Stimulated activated CD4-positive, alpha-beta T cell treated with anti-CD3 and anti-CD28 coated beads, Interleukin-12 subunit alpha, Interleukin-12 subunit beta, amount 100 ng/mL, for 48 hours (primary cell): Measurements from ENCODE around the gene CHTF18.

Source experiments
- DNase-seq, 3 donors: peaks; one replicate each; pipeline ENCODE4 v3.0.0-alpha.2; 2020; ENCODE audit warnings: low read depth in 2 of 3, low spot score in 1 of 3

CHTF18 gene

GRCh38 chr16:792221-792995, 4.0 kb downstream of the CHTF18 start:
- DNase-seq, result no peak

DNA sequence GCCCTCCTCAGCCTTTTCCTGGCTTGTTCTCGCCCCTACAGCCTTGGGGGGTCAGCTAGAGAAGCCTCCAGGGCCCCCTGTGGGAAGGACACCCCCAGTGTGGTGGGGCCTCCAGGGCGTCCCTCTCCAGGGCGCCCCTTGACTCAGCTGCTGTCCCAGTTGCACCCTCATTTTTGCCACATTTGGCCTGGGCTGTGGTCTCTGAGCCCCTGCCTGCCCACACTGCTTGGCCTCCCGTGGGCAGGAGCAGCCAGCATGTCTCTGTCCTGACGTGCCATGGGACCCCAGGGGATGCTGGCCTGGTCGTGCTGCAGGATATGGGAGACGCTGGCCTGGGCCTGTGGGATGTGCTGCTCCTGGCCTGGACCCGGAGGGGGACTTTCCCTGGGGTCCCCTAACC, 5.0 kb downstream of the CHTF18 start:
- no peak for DNase-seq

GRCh38 chr16:794091-794822, 5.8 kb downstream of the CHTF18 start:
- DNase-seq, result no peak

DNA sequence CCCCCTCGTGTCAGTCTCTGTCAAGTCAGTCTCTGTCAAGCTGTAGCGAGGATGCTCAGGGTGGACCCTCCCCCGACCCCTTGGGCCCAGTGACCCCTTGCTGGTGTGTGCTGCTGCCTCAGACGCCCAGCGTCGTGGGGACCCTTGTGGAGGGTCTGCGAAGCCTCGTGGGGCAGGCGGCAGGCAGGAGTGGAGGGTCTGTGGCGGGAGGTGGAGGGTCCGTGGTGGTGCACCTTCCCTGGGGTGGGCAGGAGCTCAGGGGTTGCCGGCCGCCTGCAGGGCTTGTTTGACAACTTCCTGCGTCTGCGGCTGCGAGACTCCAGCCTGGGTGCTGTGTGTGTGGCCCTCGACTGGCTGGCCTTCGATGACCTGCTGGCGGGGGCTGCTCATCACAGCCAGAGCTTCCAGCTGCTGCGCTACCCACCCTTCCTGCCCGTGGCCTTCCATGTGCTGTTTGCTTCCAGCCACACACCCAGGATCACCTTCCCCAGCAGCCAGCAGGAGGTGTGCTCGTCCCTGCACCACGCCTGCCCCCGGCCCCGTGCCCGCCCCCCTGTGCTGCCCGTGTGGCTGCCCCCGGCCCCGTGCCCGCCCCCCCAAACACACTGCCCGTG, 6.5 kb downstream of the CHTF18 start:
- no peak for DNase-seq

DNA sequence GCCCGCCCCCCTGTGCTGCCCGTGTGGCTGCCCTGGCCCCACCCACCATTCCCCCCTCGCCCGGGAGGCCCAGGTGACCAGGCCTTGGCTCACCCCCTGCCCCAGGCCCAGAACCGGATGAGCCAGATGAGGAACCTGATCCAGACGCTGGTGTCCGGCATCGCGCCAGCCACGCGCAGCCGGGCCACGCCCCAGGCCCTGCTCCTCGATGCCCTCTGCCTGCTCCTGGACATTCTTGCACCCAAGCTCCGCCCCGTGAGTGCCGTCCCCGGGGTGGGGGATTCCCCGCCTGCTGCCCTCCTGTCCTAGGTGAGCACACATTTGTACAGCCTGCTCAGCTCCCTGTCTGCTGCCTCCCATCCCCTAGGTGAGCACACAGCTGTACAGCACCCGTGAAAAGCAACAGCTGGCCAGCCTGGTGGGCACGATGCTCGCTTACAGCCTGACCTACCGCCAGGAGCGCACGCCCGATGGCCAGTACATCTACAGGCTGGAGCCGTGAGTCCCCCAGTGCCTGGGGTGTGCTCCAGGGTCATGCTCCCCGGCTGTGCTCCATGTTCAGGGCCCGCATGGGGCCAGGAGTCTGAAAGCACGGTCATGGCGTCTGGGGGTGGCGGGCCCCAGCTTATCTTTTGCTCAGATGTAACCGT, 7.3 kb downstream of the CHTF18 start:
- no peak for DNase-seq

GRCh38 chr16:796296-797119, 8.1 kb downstream of the CHTF18 start:
- no peak for DNase-seq

GRCh38 chr16:797120-797420, 8.7 kb downstream of the CHTF18 start:
- DNase-seq, result peak in 2 of 3 donors; percentile 15 to 27

DNA sequence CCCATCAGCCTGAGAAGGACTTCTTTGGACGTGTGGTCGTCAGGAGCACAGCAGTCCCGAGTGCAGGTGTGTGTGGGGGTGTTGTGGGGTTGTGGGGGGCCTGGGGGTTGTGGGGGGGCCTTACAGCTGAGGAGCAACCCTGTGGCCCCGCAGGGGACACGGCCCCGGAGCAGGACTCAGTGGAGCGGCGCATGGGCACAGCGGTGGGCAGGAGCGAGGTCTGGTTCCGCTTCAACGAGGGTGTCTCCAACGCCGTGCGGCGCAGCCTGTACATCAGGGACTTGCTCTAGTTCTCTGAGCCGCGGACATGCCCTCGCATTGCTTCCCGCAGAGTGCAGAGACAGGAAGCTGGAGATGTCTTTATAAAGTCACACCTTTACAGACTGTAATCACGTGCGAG, 9.3 kb downstream of the CHTF18 start:
- no peak for DNase-seq

GRCh38 chr16:798666-799065, 10.2 kb downstream of the CHTF18 start:
- DNase-seq, result no peak

DNA sequence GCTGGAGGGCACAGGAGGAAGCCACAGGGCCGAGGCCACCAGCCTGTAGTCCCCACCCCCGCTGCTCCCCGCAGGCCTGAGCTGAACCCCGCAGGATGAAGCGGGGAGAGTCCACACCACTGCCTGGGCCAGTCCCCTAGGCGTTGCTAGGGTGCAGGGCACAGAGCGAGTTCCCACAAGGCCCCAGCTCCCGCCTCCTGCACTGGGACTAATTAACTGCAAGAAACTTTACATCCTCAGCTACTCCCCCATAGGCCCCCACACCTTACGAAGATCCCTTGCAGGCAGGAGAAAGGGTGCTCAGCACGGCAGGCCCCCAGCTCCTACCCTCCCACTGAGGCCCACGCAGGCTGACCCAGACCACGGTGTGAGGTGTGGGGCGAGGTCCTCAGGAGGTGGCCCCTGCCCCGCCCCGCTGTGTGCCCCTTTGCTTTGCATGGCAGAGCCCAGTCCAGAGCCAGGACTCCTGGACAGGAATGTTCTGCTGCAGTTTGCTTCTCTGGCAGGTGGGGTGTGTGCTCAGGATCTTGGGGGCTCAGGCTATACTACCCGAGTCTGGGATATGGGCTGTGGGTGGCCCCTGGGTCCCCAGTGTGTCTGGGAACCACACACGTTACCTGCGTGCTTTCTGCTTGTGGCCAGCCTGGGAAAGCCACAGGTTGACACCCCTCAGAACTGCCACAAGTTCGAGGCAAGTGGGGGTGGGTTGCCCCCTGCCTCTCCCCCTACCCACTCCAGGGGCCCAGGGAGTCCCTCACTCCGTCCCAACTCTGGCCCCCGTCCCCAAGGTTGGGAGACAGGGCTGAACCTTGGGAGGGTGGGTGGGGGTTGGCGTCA, 10.9 kb downstream of the CHTF18 start:
- no peak for DNase-seq

- DNase-seq, result no peak
Measured at GRCh38 chr16:799948-800833, 11.8 kb downstream of the CHTF18 start, which contains the start of gene GNG13. TSS of gene GNG13 (minus strand) at chr16:800734. CDS start at chr16:799077, 1,657 bp downstream.

- no peak for DNase-seq
Measured at GRCh38 chr16:800834-801511, 12.6 kb downstream of the CHTF18 start.

DNA sequence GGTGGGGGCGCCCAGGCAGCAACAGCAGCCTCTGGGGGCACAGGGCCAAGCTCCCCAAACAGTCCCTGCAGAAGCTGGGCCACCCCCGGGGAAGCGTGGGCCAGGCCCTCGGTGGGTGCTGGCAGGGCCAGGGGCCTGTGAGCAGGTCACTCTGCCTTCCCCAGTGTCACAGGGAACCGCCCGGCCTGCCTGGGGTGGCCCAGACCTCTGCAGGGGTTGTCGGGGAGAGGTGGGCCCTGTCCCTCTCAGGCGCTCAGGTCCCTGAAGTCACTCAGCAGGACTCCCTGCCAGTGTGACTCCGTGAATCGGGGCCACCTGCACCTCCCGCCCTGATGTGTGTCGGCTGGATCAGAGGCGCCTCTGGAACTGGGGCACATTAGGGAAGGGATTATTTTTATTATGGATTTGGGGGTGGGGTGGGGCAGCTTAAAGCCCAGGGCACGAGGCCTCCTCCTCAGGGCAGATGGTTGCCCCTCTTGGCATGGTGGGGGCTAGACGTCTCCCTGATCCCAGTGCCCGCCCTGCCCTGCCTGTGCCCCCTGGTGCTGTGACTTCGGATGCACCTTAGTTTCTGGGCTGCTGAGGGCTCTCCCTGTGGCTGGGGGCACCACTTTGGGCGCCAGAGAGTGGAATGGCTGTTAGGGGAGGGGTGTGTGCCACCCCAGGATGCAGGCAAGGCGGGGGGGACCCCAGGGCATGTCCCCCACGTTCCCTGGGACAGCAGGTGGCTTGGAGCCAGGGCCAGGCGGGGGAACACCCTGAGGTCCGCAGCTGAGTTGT, 13.4 kb downstream of the CHTF18 start:
- DNase-seq, result no peak

DNA sequence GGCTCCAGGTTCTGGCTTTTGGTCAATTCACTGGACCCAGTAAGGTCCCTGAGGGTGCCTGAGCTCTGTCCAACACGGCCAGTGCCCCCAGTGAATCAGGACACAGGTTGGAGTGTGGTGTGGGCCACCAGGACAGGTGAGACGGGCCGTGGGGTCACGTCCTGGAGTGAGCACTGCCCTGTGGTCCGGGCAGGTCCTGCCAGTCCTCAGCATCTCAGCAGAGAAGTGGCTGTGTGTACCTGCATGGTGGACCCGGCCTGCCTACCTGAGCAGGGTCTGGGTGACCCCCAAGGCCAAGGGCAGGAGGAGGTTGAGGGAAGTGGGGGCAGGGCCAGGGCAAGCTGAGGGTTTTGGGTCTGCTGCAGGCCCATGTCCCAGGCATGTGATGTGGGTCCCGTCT, 14.0 kb downstream of the CHTF18 start:
- DNase-seq, result no peak

DNA sequence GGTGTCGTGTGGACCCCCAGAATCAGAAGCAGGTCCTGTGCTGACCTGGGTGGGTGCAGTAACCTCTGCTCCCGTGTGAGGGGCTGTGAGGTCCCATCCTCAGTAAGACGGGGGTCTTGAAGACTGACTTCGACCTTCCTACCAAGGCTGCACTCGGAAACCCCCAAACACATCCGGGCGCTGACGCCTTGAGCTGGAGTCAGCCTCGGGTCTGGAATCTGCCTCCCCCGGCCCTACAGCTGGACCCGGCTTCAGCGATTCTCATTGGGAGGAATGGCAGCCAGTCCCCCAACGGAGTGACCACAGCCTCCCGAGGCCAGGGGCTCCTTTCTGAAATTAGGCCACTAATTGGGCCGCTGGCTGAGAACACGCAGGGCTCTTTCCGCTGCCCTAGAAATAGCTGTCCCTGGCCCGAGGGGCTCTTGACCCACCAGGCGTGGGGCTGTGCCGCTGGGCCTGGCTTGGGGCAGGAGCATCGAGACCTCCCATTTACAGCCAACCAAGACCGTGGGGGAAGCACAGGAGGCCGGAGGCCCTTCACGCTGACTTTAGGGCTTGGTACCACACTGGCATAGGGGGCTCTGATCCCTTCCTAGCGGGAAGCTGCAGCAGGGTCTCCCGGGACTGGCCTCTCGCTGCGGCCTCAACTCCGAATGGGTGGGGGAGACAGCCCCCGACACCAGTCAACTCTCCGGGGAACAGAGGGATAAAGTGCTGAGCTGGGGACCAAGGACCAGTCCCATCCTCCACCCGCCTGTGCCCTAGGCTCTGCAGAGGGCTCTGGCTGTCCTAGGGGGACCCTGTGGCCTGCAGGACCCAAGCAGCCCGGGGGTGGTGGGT, 14.7 kb downstream of the CHTF18 start:
- no peak for DNase-seq

DNA sequence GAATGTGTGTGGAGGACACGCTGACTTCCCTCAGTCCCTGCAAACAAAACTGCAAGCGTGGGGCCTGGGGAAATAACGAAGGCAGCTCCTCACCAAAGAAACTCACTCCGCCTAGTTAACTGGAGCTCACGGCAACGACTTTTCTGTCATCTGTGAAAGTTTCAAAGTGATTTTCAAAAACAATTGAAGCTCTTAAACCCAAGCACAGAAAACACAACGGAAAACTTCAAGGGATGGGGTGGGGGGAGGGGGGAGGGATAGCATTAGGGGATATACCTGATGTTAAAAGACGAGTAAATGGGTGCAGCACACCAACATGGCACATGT, 15.3 kb downstream of the CHTF18 start:
- no peak for DNase-seq
